NCI-H2081 treated with DMSO at 0.1 percent for 48 hours (cell line): ENCODE data around the gene PPP2R5A.
"Not testable (repeated sequence)": the region's sequence is repeated elsewhere in the genome, so short reads cannot be mapped to it uniquely, and the experiment has no call there.

Source experiments
- DNase-seq: peaks from one replicate; lab custom pipeline; 2025; lab: John Stamatoyannopoulos, UW

Gene PPP2R5A

DNA sequence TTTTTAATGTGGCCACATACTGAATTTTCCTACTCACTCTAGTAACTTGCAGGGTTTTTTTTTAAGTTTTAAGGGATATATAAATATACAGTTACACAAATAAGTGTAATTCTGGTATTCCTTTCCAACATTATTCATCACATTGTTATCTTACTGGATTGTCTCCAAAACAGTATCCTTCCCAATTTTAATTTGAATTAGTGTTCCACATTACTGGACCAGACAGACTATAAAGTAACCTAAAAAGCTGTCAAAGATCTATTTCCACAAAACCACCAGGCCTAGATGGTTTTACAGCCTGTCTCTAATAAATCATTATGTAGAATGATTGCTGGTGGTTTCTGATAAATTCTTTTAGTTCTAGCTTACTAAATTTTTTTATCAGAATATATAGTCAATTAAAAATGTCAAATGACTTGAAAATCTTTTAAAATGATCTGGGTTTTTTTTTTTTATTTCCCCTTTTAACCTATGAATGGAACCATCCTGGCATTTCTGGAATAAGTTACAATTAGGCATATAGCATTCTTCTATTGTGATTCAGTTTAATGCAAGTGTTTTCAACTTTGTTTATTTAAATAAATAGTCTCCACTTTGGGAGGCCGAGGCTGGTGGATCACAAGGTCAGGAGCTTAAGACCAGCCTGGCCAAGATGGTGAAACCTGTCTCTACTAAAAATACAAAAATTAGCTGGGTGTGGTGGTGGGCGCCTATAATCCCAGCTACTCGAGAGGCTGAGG is 70.2 kb downstream of the PPP2R5A start:
- no peak for DNase-seq

DNA sequence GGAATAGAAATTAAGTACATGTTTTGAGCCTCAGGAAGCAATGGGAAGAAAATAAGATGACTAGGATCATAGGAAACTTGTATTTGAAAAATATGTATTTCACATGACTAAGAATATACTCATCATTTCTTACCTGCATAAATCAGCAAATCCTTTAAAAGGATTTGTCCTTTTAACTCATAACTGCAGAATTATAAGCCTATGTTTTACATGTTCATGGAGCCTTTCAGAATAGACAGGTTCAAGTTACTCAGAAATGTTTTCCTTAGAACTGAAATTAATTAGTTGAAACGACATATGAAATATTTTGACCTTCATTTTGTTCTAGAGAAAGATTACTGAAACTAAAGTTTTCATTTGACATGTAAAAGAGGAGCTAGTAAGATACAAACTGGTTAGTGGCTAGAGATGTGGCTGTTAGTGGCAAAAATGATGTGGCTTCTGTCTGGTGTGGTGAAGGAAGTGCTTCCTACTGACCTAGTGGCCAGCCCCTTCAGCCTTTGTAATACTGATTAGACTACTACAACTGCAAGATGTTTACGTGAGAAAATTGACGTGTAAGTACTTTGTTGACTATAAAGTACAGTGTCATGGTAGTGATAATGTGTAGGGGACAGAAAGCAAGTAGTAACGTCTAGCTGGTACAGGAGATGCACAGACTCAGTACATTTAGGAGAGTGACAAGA is 74.7 kb downstream of the PPP2R5A start:
- DNase-seq, result no peak

DNA sequence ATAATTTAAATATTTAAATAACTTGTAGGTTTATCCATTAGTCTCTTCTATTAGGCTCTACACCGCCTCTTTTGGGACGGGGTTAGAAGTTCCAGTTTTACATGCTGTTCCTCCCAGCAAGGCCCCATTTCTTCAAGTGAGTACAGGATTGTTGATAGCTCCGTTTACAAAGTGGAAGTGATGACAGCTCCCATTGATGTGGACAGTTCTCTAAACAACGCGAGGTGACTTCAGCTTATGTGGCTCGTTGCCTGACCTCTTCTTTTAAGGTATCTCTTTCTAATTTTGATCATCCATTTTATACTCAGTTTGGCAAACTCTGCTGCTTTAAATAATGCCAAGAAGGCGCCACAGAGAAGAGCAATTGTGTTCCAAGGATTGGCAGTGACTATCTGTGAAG is 79.8 kb downstream of the PPP2R5A start:
- no peak for DNase-seq

DNA sequence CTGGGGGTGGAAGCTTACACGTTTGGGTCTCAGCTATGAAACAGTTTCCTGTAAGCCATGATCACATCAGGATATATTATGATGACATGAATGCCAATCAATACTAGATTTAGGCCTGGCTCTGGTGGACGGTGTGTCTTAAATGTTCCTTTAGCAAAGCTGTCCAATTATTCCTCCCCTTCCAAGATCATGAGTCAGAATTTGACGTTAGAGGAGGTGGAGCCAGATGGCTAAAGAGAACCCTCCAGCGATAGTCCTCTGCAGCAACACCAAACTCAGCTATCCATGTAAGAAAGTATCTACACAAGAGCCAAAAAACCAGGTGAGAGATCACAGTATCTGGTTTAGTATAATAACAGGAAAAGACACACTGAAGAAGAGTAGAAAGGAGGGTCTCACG is 81.7 kb downstream of the PPP2R5A start:
- no peak for DNase-seq

DNA sequence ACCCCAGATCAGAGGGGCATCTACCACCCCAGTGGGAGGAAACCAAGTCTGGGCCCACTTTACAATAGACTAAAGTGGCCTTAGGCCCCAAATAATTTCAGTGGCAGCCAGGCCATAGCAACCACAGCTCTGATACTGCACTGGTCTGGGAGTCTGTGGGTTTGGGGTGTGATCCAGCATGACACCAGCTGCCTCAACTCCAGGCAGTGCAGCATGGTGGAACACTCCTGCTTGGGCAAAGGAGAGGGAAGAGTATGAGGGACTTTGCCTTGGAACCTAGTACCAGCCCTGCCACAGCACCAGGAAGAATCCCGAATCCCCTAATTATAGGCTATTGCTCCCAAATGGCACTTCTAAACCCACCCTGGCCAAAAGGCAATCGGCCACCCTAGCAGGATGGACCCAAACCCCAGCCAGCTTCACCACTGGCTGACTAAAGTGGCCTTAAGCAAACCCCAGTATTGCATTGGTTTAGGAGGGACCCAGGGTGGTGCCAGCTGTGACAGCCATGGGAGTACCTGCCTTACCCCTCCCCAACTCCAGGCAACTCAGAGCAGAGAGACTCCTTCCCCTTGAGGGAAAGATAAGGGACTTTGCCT is 82.4 kb downstream of the PPP2R5A start:
- DNase-seq, result no peak

DNA sequence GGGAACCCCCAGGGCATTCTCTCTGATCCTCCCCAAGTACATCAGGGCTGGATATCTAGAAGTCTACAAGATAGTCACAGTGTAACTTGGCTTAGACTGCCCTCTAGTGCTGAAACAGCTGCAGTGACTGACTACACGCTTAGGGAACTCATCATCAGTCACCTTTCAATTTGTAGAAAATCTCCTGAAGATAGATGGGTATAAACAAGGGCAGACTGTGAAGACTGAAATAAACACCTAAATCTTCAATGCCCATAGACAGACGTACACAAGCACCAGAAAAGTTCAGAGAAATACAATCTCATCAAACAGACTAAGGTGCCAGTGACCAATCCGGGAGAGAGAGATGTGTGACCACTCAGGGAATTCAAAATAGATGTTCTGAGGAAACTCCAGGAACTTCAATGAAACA is 82.9 kb downstream of the PPP2R5A start:
- DNase-seq, result peak; percentile 58

DNA sequence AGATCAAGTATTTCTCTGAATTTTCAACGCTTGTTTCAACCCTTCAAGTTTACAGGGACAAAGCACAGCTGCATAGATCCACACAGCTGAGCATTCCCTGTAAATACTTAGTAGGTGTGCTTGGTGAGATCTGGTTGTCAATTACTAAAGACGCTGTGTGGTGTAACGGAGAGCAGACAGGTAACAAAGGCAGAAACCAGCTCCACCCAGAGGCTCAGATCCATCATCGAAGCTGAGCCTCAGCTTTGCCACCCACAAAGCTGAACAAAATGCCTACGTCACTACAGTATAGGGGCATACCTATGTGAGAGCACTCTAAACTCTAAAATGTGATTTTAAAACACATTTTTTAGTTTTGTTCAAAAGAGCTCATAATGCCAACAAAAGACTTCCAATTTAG is 90.8 kb downstream of the PPP2R5A start:
- DNase-seq, result no peak

DNA sequence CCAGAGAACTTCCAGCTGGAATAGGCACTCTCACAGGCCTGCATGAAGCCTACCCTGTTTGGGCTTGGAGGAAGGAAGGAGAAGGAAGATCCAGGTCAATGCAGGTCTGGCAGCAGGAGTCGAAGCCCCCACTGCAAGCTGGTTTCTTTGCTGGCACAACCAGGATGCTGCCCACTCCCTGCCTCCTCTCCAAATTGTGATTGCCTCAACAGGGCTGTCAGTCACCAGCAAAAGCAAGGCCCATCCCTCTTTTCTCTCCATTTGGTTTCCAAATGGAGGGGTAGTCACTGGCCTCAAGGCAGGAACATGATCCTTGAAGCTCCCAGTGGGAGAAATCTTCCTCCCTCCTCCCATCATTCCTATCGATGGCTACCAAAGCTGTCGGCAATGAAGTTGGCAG is 92.4 kb downstream of the PPP2R5A start:
- DNase-seq, result no peak

DNA sequence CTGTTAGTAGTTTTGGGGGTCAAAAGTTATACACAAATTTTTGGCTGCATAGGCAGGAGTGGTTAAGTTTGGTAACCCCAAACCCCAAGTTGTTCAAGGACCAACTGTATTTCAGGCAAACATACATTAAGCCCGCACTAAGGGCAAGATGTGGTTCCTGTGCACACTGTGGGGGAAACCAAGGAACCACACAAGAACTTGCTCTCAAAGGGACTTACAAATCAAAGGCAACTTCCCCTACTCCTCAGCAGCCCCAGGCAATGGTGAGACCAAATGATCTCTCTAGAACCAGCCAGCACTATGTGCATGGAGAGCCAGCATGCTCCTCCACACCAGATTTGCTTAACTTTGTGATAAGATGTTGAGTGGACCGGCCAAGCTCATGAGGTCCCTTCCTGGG is 94.2 kb downstream of the PPP2R5A start:
- no peak for DNase-seq

DNA sequence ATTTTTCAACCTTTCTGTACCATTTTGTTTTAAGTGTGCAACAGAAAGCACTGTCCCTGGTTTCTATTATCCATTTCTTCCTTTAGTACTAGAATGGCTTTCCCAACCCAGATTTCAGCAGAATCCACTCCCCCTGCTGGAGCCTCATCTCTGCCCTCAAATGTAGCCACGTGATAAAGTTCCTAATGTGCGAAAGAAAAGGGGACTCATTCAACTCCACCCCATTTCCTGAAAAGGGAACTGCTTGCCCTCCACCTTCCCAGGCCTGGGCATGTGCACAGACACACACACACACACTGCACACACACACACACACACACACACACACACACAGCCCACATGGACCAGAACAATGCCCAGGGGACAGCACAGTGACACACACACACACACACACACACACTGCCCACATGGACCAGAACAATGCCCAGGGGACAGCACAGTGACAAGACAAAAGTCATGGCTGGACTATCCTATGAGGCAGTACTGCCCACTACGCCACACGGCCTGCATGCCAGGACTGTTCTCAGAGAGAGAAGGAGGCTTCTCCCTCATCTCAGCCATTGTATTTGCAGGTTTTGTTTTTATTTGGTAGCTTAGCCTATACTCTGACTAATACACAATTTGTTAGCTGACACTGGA is 96.3 kb downstream of the PPP2R5A start:
- DNase-seq, result no peak

DNA sequence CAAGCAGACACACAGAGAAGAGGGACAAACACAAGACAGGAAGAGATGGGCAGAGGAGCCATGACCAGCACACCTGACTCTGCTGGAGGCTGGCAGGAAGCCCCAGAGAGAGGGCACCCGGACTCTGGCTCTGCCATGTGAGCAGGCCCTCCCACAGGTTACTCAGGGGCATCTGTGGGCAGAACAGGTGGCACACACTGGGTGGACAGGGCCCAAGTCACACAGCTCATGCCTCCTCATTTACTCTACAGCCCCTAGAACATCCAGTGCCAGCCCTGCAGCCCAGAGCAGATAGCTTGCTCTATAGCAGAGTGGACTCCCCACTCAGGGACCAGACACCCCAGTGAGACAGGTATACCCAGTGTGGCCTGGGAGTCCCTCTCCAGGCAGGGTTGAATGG is 100.8 kb downstream of the PPP2R5A start:
- no peak for DNase-seq

DNA sequence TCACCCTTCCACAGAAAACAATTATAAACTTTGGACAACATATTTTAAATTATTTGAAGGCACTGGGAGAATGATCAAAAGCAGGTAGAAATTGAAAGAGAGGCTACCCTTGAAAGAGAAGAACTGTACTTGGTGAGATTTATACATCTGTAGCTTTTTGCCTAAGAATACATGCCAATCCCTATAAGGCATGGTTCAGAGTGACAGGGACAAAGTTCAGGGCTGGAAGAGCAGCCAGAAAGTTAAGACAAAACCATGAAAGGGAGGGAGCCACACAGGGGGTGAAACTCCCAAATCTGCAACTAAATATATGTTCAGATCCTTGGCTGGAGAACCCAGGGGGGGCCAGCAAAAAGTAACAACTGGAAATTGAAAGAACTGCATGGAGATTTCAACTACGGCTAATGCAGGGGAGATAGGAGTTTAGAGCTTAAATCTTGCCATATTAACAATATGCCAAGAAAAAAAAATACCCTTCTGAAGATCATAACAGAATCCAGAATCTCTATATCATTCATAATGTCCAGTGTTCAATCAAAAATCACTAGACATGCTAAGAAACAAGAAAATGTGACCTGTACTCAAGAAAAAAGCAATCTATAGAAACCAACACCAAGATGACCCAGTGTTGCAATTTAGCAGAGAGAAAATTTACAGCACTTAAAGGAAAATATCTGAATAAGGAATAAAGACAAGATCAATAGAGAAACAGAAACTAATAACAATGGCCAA is 103.9 kb downstream of the PPP2R5A start:
- no peak for DNase-seq

DNA sequence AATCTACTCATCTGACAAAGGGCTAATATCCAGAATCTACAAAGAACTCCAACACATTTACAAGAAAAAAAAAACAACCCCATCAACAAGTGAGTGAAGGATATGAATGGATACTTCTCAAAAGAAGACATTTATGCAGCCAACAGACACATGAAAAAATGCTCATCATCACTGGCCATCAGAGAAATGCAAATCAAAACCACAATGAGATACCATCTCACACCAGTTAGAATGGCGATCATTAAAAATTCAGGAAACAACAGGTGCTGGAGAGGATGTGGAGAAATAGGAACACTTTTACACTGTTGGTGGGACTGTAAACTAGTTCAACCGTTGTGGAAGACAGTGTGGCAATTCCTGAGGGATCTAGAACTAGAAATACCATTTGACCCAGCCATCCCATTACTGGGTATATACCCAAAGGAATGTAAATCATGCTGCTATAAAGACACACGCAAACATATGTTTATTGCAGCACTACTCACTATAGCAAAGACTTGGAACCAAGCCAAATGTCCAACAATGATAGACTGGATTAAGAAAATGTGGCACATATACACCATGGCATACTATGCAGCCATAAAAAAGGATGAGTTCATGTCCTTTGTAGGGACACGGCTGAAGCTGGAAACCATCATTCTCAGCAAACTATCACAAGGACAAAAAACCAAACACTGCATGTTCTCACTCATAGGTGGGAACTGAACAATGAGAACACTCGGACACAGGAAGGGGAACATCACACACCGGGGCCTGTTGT is 110.6 kb downstream of the PPP2R5A start:
- DNase-seq, result not testable (repeated sequence)

DNA sequence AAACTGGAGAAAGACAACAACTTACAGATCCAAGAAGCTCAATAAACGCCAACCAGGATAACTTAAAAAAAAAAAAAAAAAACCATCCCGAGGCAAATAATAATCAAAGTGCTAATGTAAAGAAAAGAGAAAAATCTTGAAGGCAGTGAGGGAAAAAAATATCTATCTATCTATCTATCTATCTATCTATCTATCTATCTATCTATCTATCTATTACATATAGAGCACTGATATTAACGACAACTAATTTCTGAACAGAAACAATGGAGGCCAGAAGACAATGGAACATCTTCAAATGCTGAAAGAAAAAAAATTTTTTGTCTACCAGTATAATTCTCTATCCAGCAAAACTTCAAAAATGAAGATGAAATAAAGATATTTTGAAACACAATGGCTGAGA is 111.4 kb downstream of the PPP2R5A start:
- no peak for DNase-seq

DNA sequence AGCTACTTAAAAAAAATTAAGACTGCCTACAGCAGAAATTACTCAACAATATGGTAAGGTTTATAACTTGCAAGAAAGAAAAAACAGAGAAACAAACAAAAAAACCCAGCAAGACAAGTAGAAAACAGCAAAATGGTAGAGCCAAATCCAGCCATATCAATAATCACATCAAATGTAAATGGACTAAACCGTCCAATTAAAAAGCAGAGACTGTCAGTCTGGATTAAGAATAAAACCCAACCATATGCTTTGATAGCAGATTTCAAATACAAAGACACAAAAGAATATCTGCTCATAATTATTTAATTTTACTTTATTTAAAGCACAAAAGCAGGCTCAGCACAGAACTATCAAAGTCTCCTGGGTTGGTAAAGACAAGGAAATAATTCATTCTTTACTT is 112.0 kb downstream of the PPP2R5A start:
- DNase-seq, result no peak

DNA sequence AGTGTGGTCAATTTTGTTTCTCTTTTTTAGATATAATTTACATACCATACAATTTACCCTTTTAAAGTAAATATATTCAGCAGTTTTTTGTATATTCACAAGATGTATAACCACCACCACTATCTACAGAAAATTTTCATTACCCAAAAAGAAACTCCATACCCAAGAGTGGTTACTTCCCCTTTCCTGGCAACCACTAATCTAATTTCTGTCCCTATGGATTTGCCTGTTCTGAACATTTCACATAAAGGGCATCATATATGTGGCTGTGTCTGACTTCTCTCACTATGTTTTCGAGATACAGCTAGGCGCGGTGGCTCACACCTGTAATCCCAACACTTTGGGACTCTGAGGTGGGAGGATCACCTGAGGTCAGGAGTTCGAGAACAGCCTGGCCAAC is 115.8 kb downstream of the PPP2R5A start:
- no peak for DNase-seq

DNA sequence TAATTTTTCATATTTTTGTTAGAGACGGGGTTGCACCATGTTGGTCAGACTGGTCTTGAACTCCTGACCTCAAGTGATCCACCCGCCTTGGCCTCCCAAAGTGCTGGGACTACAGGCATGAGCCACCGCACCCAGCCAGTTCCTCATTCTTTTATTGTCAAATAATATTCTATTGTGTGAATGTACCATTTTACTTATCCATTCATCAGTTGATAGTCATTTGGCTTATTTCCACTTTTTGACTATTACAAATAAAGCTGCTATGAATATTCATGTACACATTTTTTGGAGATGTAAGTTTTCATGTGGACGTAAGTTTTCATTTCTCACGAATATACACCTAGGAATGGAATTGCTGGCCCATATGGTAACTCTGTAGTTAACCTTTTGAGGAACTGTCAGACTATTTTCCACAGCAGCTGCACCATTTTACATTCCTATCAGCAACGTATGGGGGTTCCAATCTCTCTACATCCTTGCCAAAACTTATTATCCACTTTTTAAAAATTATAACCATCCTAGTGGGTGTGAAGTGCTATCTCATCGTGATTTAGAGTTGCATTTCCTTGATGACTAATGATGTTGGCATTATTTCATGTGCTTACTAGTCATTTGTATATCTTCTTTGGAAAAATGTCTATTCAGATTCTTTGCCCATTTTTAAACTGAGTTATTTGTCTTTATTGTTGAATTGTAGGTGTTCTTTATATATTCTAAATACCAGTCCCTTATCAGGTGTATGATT is 116.8 kb downstream of the PPP2R5A start:
- DNase-seq, result no peak

DNA sequence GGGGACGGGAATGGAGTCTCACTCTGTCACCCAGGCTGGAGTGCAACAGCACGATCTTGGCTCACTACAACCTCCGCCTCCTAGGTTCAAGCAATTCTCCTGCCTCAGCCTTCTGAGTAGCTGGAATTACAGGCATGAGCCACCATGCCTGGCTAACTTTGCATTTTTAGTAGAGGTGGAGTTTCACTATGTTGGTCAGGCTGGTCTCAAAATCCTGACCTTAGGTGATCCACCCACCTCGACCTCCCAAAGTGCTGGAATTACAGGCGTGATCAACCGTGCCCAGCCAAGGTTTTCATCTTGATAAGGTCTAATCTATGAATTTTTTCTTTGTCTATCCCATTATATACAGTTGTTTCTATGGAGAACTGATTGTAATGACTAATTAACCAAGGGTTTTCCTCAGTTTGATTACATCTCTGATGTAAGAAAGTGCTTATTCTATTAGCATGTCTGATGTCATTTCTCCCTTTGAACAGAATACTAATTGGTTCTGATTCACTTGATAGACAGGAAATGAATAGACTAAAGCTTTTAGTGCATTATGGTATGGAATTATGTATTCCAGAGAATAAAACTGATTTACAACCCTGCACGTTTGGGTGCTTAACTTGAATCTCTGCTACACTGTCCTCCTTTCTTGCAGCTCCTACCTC is 117.6 kb downstream of the PPP2R5A start:
- no peak for DNase-seq

DNA sequence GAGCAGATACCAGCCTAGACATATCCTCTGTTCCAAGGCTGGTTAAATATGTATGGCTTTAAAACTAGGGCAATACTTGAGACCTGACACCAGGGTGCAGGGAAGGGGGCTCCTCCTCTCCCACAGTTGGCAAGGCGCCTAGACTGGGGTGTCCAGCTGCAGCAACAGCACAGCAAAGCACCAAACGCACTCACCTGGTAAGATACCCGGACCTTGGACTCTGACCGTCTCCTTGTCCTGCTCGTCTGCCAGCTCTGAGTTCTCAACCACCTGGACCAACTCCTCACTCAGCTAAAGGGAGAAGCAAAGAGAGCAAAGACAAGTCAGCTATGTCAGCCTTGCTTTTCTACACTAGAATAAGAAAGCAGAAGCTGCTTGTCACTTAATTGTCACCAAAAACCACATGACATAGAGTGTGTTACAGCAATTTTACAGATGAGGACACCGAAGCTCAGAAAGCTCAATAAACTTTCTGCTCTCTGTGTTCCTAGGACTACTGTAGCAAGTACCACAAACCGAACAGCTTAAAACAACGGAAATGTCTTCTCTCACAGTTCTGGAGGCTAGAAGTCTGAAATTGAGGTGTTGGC is 125.1 kb downstream of the PPP2R5A start:
- DNase-seq, result no peak
